SK-N-SH (cell line): ENCODE data around the gene GDF9. TPM values are rescaled to one million over a fixed set of nuclear protein-coding genes. Genes with fewer than 3 reads are reported as not detected.

Source experiments
- CTCF ChIA-PET: fragments of 300-600, 350-600 bp; formaldehyde crosslinking; extraction: SDS; loops from one replicate; lab custom pipeline; 2021; lab: Yijun Ruan, JAX
- POLR2A ChIA-PET: fragments of 350-600 bp; sonication (Branson Sonifier 250); formaldehyde crosslinking; extraction: SDS; loops from one replicate; lab custom pipeline; 2020; ENCODE audit warnings: antibody characterized with exemption, inconsistent platforms; lab: Yijun Ruan, JAX
- DNase-seq: peaks from one replicate; pipeline ENCODE4 v3.0.0; 2012
- H2AFZ ChIP-seq: fragments of 200-600 bp; sonication (generic); 2 replicates; pipeline ENCODE4 v1.8.1; 2016; ENCODE audit warnings: antibody characterized with exemption, mild to moderate bottlenecking, low read depth
- H3F3A ChIP-seq: fragments of 200-600 bp; sonication (generic); replicated peaks from 2 replicates; pipeline ENCODE3; 2016; ENCODE audit warnings: antibody characterized with exemption, mild to moderate bottlenecking; ENCODE audit not compliant: insufficient read depth
- H3K27ac ChIP-seq, 2 experiments: fragments of 200-500 bp in 1 of 2; fragments of 200-600 bp in 1 of 2; sonication (Bioruptor generic) in 1 of 2; sonication (generic), shearing (Covaris generic) in 1 of 2; 2 replicates each; pipeline versions ENCODE4 v1.5.1 to v1.6.1; 2014 to 2016; ENCODE audit warnings: low read depth in 2 of 2, inconsistent platforms in 1 of 2, low read length in 1 of 2, mild to moderate bottlenecking in 1 of 2, mixed read lengths in 1 of 2
- H3K27me3 ChIP-seq: fragments of 200-600 bp; sonication (generic), shearing (Covaris generic); 2 replicates; pipeline ENCODE4 v1.6.1; 2016; ENCODE audit warnings: mixed run types; ENCODE audit not compliant: insufficient read depth
- H3K36me3 ChIP-seq, 2 experiments: fragments of 200-500 bp in 1 of 2; fragments of 200-600 bp in 1 of 2; sonication (Bioruptor generic) in 1 of 2; sonication (generic) in 1 of 2; replicated peaks in 1 of 2; 2 replicates each; pipeline versions ENCODE3 to v1.5.1; 2014 to 2016; ENCODE audit warnings: low read length in 1 of 2, mild to moderate bottlenecking in 1 of 2; ENCODE audit not compliant: insufficient read depth in 2 of 2, control insufficient read depth in 1 of 2
- H3K4me1 ChIP-seq, 2 experiments: fragments of 200-500 bp in 1 of 2; fragments of 200-600 bp in 1 of 2; sonication (Bioruptor generic) in 1 of 2; sonication (generic), shearing (Covaris generic) in 1 of 2; 2 replicates each; pipeline versions ENCODE4 v1.5.1 to v1.6.1; 2014 to 2016; ENCODE audit warnings: low read depth in 1 of 2, low read length in 1 of 2, mixed run types in 1 of 2; ENCODE audit not compliant: insufficient read depth in 2 of 2, control insufficient read depth in 1 of 2
- H3K4me2 ChIP-seq: fragments of 200-600 bp; sonication (generic), shearing (Covaris generic); 2 replicates; pipeline ENCODE4 v1.6.1; 2017; ENCODE audit warnings: mixed run types
- H3K4me3 ChIP-seq, 2 experiments: fragments of 200-500 bp in 1 of 2; fragments of 200-600 bp in 1 of 2; sonication (Bioruptor generic) in 1 of 2; sonication (generic), shearing (Covaris generic) in 1 of 2; 2 replicates each; pipeline versions ENCODE4 v1.5.1 to v1.8.1; 2014 to 2016; ENCODE audit warnings: low read depth in 2 of 2, inconsistent platforms in 1 of 2, low read length in 1 of 2, mild to moderate bottlenecking in 1 of 2, mixed read lengths in 1 of 2, moderate library complexity in 1 of 2
- H3K79me2 ChIP-seq: fragments of 200-600 bp; sonication (generic); 2 replicates; pipeline ENCODE4 v1.8.1; 2017; ENCODE audit warnings: mild to moderate bottlenecking; ENCODE audit not compliant: insufficient read depth
- H3K9ac ChIP-seq: fragments of 200-600 bp; sonication (generic); 2 replicates; pipeline ENCODE4 v1.6.1; 2017; ENCODE audit warnings: mixed run types
- H3K9me2 ChIP-seq: fragments of 200-600 bp; sonication (generic); 2 replicates; pipeline ENCODE4 v1.6.1; 2017; ENCODE audit warnings: mixed run types
- H3K9me3 ChIP-seq: fragments of 200-600 bp; sonication (generic); 2 replicates; pipeline ENCODE4 v1.6.1; 2017; ENCODE audit warnings: mixed run types, mild to moderate bottlenecking, moderate library complexity
- H4K20me1 ChIP-seq: fragments of 200-600 bp; sonication (generic); 2 replicates; pipeline ENCODE4 v1.6.1; 2017; ENCODE audit warnings: mild to moderate bottlenecking, mixed run types; ENCODE audit not compliant: insufficient read depth
- CHD2 ChIP-seq: fragments of 150-350 bp; IDR thresholded peaks from 2 replicates; pipeline ENCODE4 v1.6.1; 2018; ENCODE audit warnings: low read length; ENCODE audit not compliant: partially characterized antibody
- EP300 ChIP-seq, 2 experiments: IDR thresholded peaks; 2 replicates each; pipeline versions ENCODE4 v1.4.0 to v1.6.1; 2012; ENCODE audit warnings: borderline replicate concordance in 1 of 2, low read depth in 1 of 2, low read length in 1 of 2
- IRF3 ChIP-seq: fragments of 150-350 bp; IDR thresholded peaks from 2 replicates; pipeline ENCODE4 v1.6.1; 2016; ENCODE audit warnings: mild to moderate bottlenecking, low read depth, low read length
- MEF2A ChIP-seq: IDR thresholded peaks from 2 replicates; pipeline ENCODE4 v1.4.0; 2012; ENCODE audit warnings: low read depth, borderline replicate concordance
- NRF1 ChIP-seq: IDR thresholded peaks from 2 replicates; pipeline ENCODE4 v1.6.1; 2012; ENCODE audit warnings: low read depth, mild to moderate bottlenecking, low read length
- PBX3 ChIP-seq: IDR thresholded peaks from 2 replicates; pipeline ENCODE4; 2012
- RAD21 ChIP-seq: IDR thresholded peaks from 2 replicates; pipeline ENCODE4 v1.6.1; 2012; ENCODE audit warnings: mild to moderate bottlenecking, low read length
- REST ChIP-seq: IDR thresholded peaks from 2 replicates; pipeline ENCODE4 v1.6.1; 2012; ENCODE audit warnings: mild to moderate bottlenecking, low read depth, low read length, moderate library complexity
- SMC3 ChIP-seq: IDR thresholded peaks from 2 replicates; pipeline ENCODE4 v1.6.1; 2012; ENCODE audit warnings: low read depth, low read length, improper control_type of control experiment
- USF1 ChIP-seq: IDR thresholded peaks from 2 replicates; pipeline ENCODE4 v1.4.0; 2012; ENCODE audit warnings: low read depth, borderline replicate concordance
- USF2 ChIP-seq: fragments of 150-350 bp; IDR thresholded peaks from 2 replicates; pipeline ENCODE4 v1.6.1; 2017; ENCODE audit warnings: antibody characterized with exemption, low read length, low read depth, borderline replicate concordance
- YY1 ChIP-seq: IDR thresholded peaks from 2 replicates; pipeline ENCODE4 v1.4.0; 2012; ENCODE audit warnings: low read depth, mild to moderate bottlenecking
- WGBS: methylation state at CpG from one replicate; pipeline ENCODE4 v1.1.6; 2017; ENCODE audit warnings: low lambda C conversion rate; 5-methylcytosine and 5-hydroxymethylcytosine counted together
- polyA plus RNA-seq, 3 experiments: library from polyadenylated mRNA; depleted of rRNA; stranded (reverse); fragments of >200 nt; gene quantifications; 2 replicates each; pipeline ENCODE4 v1.2.3, GENCODE V29; 2012

Gene GDF9
- polyA plus RNA-seq, 1 of the 3 experiments (the other 2 are of a cell fraction), result 0.82 TPM

- Histone ChIP-seq H4K20me1 (no peaks in the 10 kb centered on the region), H3K36me3 (no peaks in the 10 kb centered on the region), H3K9ac (no peak overlapping the region), H3K4me1 (no peaks in the 10 kb centered on the region), H3K4me2 (no peak overlapping the region), H3K79me2 (no peaks in the 10 kb centered on the region), H2AFZ (no peak overlapping the region), H3K9me2 (no peaks in the 10 kb centered on the region), H3K4me3 (no peak overlapping the region), H3K9me3 (no peaks in the 10 kb centered on the region), H3F3A (no peaks in the 10 kb centered on the region), H3K27ac (no peak overlapping the region), H3K27me3 (no peaks in the 10 kb centered on the region)
- DNase-seq, result no peak
- TF ChIP-seq RAD21, result no peak
- TF ChIP-seq REST, result no peak
- no peak for TF ChIP-seq PBX3
- no peak for TF ChIP-seq USF1
- TF ChIP-seq SMC3, result no peak
- TF ChIP-seq IRF3, result no peak
- POLR2A ChIA-PET, result no interaction called here
- WGBS, result 66% methylated on average over 2 of the region's 2 CpGs
- CTCF ChIA-PET, result interaction anchor here (1.5 to 2.6 kb wide), 4 partner anchors 10 to 40 kb away, joined by 3 to 15 read pairs (median 6); partner anchors contain the start of gene SHROOM1
Observed at GRCh38 chr5:132859889-132860437, 6.3 kb downstream of the GDF9 start.

GRCh38 chr5:132856011-132856410, 10.3 kb downstream of the GDF9 start:
- Histone ChIP-seq H3F3A (peaks cover 5% of the 10 kb centered on the region), H3K27ac (no peak overlapping the region), H3K9me2 (no peaks in the 10 kb centered on the region), H3K4me2 (no peak overlapping the region), H3K79me2 (no peaks in the 10 kb centered on the region), H3K4me3 (no peak overlapping the region), H2AFZ (no peak overlapping the region), H3K27me3 (no peaks in the 10 kb centered on the region), H3K4me1 (no peaks in the 10 kb centered on the region), H3K9ac (no peak overlapping the region), H4K20me1 (no peaks in the 10 kb centered on the region)
- CTCF ChIA-PET, result interaction anchor here (1.4 to 1.7 kb wide), 2 partner anchors 26 to 36 kb away, joined by 3 to 5 read pairs; partner anchors contain the start of gene SHROOM1
- no peak for DNase-seq
- TF ChIP-seq NRF1 (no peak), REST (no peak), CHD2 (no peak), YY1 (no peak), EP300 (IDR thresholded peaks at IDR 0.05; ENCODE audit: borderline replicate concordance in 1 of 2, low read depth in 1 of 2, low read length in 1 of 2) (no peak), USF2 (no peak), MEF2A (no peak)
- TF ChIP-seq, all 33 proteins: peak for 0
- POLR2A ChIA-PET, result no interaction called here
- WGBS, result 72% methylated on average over 3 of the region's 3 CpGs
- Histone ChIP-seq H3K9me3 (no peaks in the 10 kb centered on the region), H3K36me3 (no peaks in the 10 kb centered on the region)
